GM12878 (cell line): ENCODE results near the gene MT1H. TPM values are rescaled to one million over a fixed set of nuclear protein-coding genes. Genes with fewer than 3 reads are reported as not detected.
"Not testable (repeated sequence)": the region's sequence is repeated elsewhere in the genome, so short reads cannot be mapped to it uniquely, and the experiment has no call there.

Experiments
- ATAC-seq: fragments of 200-7000 bp; cut with Tn5 transposase; 3 replicates; pipeline ENCODE4 v1.9.1; 2020; ENCODE audit warnings: mild to moderate bottlenecking, moderate library complexity
- BruUV-seq: library from RNA; stranded (reverse); fragments of 400-500 nt; replicated peaks from 2 replicates; lab custom pipeline; 2021; lab: Mats Ljungman, UMichigan
- CTCF ChIA-PET: fragments of 300-600 bp; sonication (Branson Sonifier 250); formaldehyde crosslinking; extraction: SDS; loops from one replicate; lab custom pipeline; 2021; ENCODE audit warnings: inconsistent platforms; lab: Yijun Ruan, JAX
- POLR2A ChIA-PET: fragments of 350-600 bp; formaldehyde crosslinking; extraction: SDS; loops from one replicate; lab custom pipeline; 2021; ENCODE audit warnings: inconsistent platforms; lab: Charles Lee
- RAD21 ChIA-PET: fragments of 300-600 bp; sonication (Branson Sonifier 250); formaldehyde crosslinking; loops from one replicate; lab custom pipeline; 2023; ENCODE audit warnings: antibody characterized with exemption; ENCODE audit not compliant: unreplicated experiment; lab: Charles Lee
- SMC1A ChIA-PET: fragments of 300-600 bp; sonication (Branson Sonifier 250); formaldehyde crosslinking; loops from one replicate; lab custom pipeline; 2023; ENCODE audit not compliant: unreplicated experiment, uncharacterized antibody; lab: Charles Lee
- DNase-seq: peaks from one replicate; pipeline ENCODE4 v3.0.0-alpha.2; 2011; ENCODE audit warnings: low read depth, low spot score
- FAIRE-seq: peaks from 3 replicates; lab custom pipeline; 2011; peaks lifted over from hg19 to GRCh38; lab: Jason Lieb, UNC
- H2AFZ ChIP-seq: 2 replicates; pipeline ENCODE4 v1.6.0; 2011; ENCODE audit warnings: low read depth, low read length, control low read depth; ENCODE audit not compliant: control insufficient read depth
- H3K27ac ChIP-seq: 2 replicates; pipeline ENCODE4 v1.5.1; 2011; ENCODE audit warnings: control low read depth; ENCODE audit not compliant: control insufficient read depth, insufficient read depth
- H3K27me3 ChIP-seq, 2 experiments: replicated peaks in 1 of 2; 2 replicates each; pipeline versions ENCODE4 v1.6.0 to v1.6.1; 2011; ENCODE audit warnings: low read length in 1 of 2; ENCODE audit not compliant: control insufficient read depth in 2 of 2, insufficient read depth in 2 of 2
- H3K36me3 ChIP-seq, 2 experiments: 2 replicates each; pipeline ENCODE4 v1.5.1; 2011; ENCODE audit warnings: low read length in 1 of 2; ENCODE audit not compliant: control insufficient read depth in 2 of 2, insufficient read depth in 2 of 2
- H3K4me1 ChIP-seq: 2 replicates; pipeline ENCODE4 v1.6.1; 2011; ENCODE audit warnings: mild to moderate bottlenecking, low read length, moderate library complexity, mixed read lengths; ENCODE audit not compliant: control insufficient read depth, insufficient read depth
- H3K4me2 ChIP-seq: 2 replicates; pipeline ENCODE4 v1.6.0; 2011; ENCODE audit warnings: control low read depth; ENCODE audit not compliant: control insufficient read depth, insufficient read depth
- H3K4me3 ChIP-seq: fragments of 200-600 bp; sonication (generic); 2 replicates; pipeline ENCODE4 v1.5.1; 2016
- H3K79me2 ChIP-seq: 2 replicates; pipeline ENCODE4 v1.6.0; 2011; ENCODE audit warnings: low read length; ENCODE audit not compliant: control insufficient read depth, insufficient read depth
- H3K9ac ChIP-seq: 2 replicates; pipeline ENCODE4 v1.8.0; 2011; ENCODE audit warnings: low read length, control low read depth, mixed read lengths; ENCODE audit not compliant: control insufficient read depth, insufficient read depth
- H3K9me3 ChIP-seq: replicated peaks from 3 replicates; pipeline ENCODE4 v1.5.1; 2011; ENCODE audit warnings: mild to moderate bottlenecking, low read length; ENCODE audit not compliant: control insufficient read depth, insufficient read depth
- H4K20me1 ChIP-seq: 2 replicates; pipeline ENCODE4 v1.6.0; 2011; ENCODE audit not compliant: control insufficient read depth, insufficient read depth
- MYB ChIP-seq: fragments of 150-350 bp; IDR thresholded peaks from 2 replicates; pipeline ENCODE4 v1.6.1; 2014; ENCODE audit warnings: mild to moderate bottlenecking, low read depth, low read length, borderline replicate concordance
- WGBS: methylation state at CpG from one replicate; pipeline ENCODE4 v1.1.6; 2016; ENCODE audit warnings: low lambda C conversion rate; ENCODE audit not compliant: insufficient replicate concordance, insufficient coverage; ENCODE audit errors: missing lambda C conversion rate; 5-methylcytosine and 5-hydroxymethylcytosine counted together
- in situ Hi-C: fragments of 300-500 bp; cut with MboI; formaldehyde crosslinking; loops from 9 replicates; pipeline ENCODE4 v1.14.3; 2018; ENCODE audit warnings: mixed read lengths
- intact Hi-C: fragments of 100-400 bp; cut with micrococcal nuclease; formaldehyde crosslinking; loops from one replicate; pipeline ENCODE4 v1.14.2; 2022; ENCODE audit not compliant: unreplicated experiment
- polyA plus RNA-seq, 11 experiments: library from polyadenylated mRNA; depleted of rRNA in 4 of 11; unstranded in 6 of 11; stranded (reverse) in 5 of 11; fragments of >200 nt; fragmentation: Nextera tagmentation in 4 of 11; fragmentation: Illumina TruSeq in 1 of 11; extraction: Ambion mirVana in 4 of 11; extraction: Trizol in 1 of 11; gene quantifications; 1 replicate in 1 of 11; 2 replicates in 10 of 11; pipeline versions ENCODE4 v1.2.1 to v1.2.3, GENCODE V29; 2011 to 2016; ENCODE audit warnings: inconsistent platforms in 2 of 11, missing spikeins in 2 of 11, low read depth in 1 of 11
- total RNA-seq, 4 experiments: library from RNA; depleted of rRNA in 3 of 4; stranded (reverse); fragments of >200 nt in 3 of 4; fragmentation: Illumina TruSeq in 1 of 4; extraction: Trizol in 1 of 4; gene quantifications; 2 replicates each; pipeline versions ENCODE4 v1.2.1 to v1.2.3, GENCODE V29; 2013 to 2021

MT1H gene
- total and polyA plus RNA-seq, 10 of the 15 experiments (the other 5 are each of a cell fraction or from before 2014, with no cell fraction given), result 0.40 to 6.0 (median 1.1) TPM; not detected in 2

DNA sequence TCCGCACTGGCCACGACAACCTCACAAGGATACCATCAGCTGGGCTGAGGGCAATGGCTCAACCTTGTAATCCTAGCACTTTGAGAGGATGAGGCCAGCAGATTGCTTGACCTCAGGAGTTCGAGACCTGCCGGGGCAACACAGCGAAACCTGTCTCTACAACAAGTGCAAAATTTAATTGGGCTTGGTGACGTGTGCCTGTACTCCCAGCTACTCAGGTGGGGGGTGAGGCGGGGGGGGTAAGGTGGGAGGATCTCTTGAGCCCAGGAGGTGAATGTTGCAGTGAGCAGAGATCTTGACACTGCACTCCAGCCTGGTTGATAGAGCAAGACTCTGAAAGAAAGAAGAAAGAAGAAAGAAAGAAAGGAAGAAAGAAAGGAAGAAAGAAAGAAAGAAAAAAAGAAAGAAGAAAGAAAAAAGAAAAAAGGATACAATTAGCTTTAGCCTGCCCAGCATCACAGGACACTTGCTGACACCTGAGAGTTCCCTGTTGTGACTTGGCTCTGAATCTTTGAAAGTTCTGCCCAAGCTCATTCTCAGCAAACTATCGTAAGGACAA lies 49.2 kb upstream of the MT1H start (continued):
- no peak for TF ChIP-seq MYB

DNA sequence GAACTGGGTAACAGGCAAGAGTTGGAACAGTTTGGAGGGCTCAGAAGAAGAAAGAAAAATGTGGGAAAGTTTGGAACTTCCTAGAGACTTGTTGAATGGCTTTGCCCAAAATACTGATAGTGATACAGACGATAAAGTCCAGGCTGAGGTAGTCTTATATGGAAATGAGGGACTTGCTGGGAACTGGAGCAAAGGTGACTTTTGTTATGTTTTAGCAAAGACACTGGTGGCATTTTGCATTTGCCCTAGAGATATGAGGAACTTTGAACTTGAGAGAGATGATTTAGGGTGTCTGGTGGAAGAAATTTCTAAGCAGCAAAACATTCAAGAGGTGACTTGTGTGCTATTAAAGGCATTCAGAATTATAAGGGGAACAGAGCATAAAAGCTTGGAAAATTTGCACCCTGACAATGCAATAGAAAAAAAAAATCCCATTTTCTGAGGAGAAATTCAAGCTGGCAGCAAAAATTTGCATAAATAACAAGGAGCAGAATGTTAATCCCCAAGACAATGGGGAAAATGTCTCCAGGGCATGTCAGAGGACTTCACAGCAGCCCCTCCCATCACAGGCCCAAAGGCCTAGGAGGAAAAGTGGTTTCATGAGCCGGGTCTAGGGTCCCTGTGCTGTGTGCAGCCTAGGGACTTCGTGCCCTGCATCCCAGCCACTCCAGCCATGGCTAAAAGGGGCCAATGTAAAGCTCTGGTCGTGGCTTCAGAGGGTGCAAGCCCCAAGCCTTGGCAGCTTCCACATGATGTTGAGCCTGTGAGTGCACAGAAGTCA lies 47.8 kb upstream of the MT1H start:
- FAIRE-seq, H3K4me2 ChIP-seq, H3K4me3 ChIP-seq, RAD21 ChIA-PET, intact Hi-C loops, H3K27ac ChIP-seq, H3K9me3 ChIP-seq, H3K36me3 ChIP-seq, H3K9ac ChIP-seq, H2AFZ ChIP-seq, H3K27me3 ChIP-seq, ATAC-seq, BruUV-seq, H3K79me2 ChIP-seq, H3K4me1 ChIP-seq, in situ Hi-C loops, H4K20me1 ChIP-seq, DNase-seq: not testable (repeated sequence)
- CTCF ChIA-PET, result interaction anchor here (1.7 kb wide), 1 partner anchor 11 kb away, joined by 7 read pairs; no protein-coding TSS in a partner anchor
- POLR2A ChIA-PET, result interaction anchor here (0.6 kb wide), 1 partner anchor 18 kb away, joined by 3 read pairs; no protein-coding TSS in a partner anchor
- 1% methylated on average over 4 of the region's 4 CpGs for WGBS
- SMC1A ChIA-PET, result interaction anchor here (1.9 to 2.9 kb wide), 2 partner anchors 10 to 80 kb away, joined by 6 to 12 read pairs; no protein-coding TSS in a partner anchor

GRCh38 chr16:56623184-56623583 lies 46.4 kb upstream of the MT1H start:
- H3K27ac ChIP-seq, FAIRE-seq, H3K9ac ChIP-seq, ATAC-seq, in situ Hi-C loops, intact Hi-C loops, H3K4me2 ChIP-seq, H3K27me3 ChIP-seq, H2AFZ ChIP-seq, H3K4me3 ChIP-seq, BruUV-seq, H3K4me1 ChIP-seq, DNase-seq, H3K36me3 ChIP-seq, H3K9me3 ChIP-seq, H3K79me2 ChIP-seq, H4K20me1 ChIP-seq: not testable (repeated sequence)
- CTCF ChIA-PET, result interaction anchor here (1.1 to 1.7 kb wide), 4 partner anchors 10 to 20 kb away, joined by 3 to 7 read pairs (median 4); partner anchors contain the start of gene MT2A
- POLR2A ChIA-PET, result interaction anchor here (1.2 to 1.3 kb wide), 2 partner anchors 10 to 12 kb away, joined by 4 read pairs; no protein-coding TSS in a partner anchor
- SMC1A ChIA-PET, result interaction anchor here (1.1 to 2.9 kb wide), 8 partner anchors 10 to 176 kb away, joined by 3 to 12 read pairs (median 4); no protein-coding TSS in a partner anchor
- 51% methylated on average over 5 of the region's 5 CpGs for WGBS
- RAD21 ChIA-PET, result interaction anchor here (1.0 to 1.1 kb wide), 2 partner anchors 15 to 20 kb away, joined by 3 to 4 read pairs; partner anchors contain the start of gene MT2A
